Measurements from ENCODE around the gene LONRF3.
A peak's percentile ranks its signal among the peaks of the same experiment; 100 is the strongest.

The LONRF3 gene

GRCh38 chrX:118961866-118962560 lies 12.4 kb upstream of the LONRF3 start:
- Histone ChIP-seq H3K36me3 (ENCODE audit: control insufficient read depth in 2 of 2, insufficient read depth in 1 of 2, low read length in 2 of 2) (no peaks in the 10 kb centered on the region), H3K9me3 (ENCODE audit: control insufficient read depth, insufficient read depth, low read depth, low read length) (no peaks in the 10 kb centered on the region), H3K4me3 (ENCODE audit: low read depth, low read length) (no peak overlapping the region), H3K27ac (ENCODE audit: extremely low read depth, low read depth, low read length) (no peak overlapping the region), H3K4me1 (ENCODE audit: control insufficient read depth, insufficient read depth, low read length) (no peaks in the 10 kb centered on the region)
- ChIA-PET CTCF (no interaction called here), POLR2A (no interaction called here)
- TF ChIP-seq ZNF302 (tag by site-specific recombination; IDR thresholded peaks at IDR 0.05; ENCODE audit: low read depth) (no peak), TRIM28 (IDR thresholded peaks at IDR 0.05; ENCODE audit: borderline replicate concordance, low read length) (peak; percentile 60; the same call in 1 of the 2 replicates)

DNA sequence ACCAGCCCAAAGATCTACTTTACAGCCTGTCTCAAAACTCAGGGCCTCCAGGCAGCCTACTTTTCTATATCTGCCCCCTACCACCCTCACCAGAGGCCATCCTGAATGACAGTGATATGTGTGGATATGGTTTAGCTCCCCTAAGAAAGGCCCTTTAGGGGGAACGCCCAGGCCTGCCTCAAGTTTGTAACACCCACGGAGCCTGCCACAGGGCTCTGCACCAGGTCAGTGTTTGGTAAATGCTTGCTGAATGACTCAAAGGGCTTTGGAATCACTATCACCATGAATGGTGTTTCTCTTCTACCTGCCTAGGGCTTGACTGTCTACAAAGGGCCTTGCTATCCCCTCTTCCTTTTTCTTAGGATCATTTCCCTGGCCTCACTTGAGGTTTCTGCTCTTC lies 11.3 kb upstream of the LONRF3 start:
- CTCF ChIA-PET: no interaction called here
- H3K4me1 ChIP-seq (ENCODE audit: control insufficient read depth, insufficient read depth, low read length): no peaks in the 10 kb centered on the region
- H3K4me3 ChIP-seq (ENCODE audit: low read depth, low read length): no peak overlapping the region
- TF ChIP-seq ZNF660 (tag by site-specific recombination; IDR thresholded peaks at IDR 0.05) (no peak), ZNF544 (tag by site-specific recombination; IDR thresholded peaks at IDR 0.05) (no peak), ZNF324 (tag by site-specific recombination; IDR thresholded peaks at IDR 0.05) (no peak), ZNF692 (tag by site-specific recombination; IDR thresholded peaks at IDR 0.05) (no peak), OSR2 (tag by site-specific recombination; IDR thresholded peaks at IDR 0.05) (no peak), ZNF664 (tag by site-specific recombination; IDR thresholded peaks at IDR 0.05) (no peak), ZNF623 (tag by site-specific recombination; IDR thresholded peaks at IDR 0.05) (no peak), GLI4 (tag by site-specific recombination; IDR thresholded peaks at IDR 0.05) (no peak), ZNF501 (tag by site-specific recombination; IDR thresholded peaks at IDR 0.05) (no peak), HIC1 (tag by site-specific recombination; IDR thresholded peaks at IDR 0.05) (no peak)
- TF ChIP-seq, protein P1, sequence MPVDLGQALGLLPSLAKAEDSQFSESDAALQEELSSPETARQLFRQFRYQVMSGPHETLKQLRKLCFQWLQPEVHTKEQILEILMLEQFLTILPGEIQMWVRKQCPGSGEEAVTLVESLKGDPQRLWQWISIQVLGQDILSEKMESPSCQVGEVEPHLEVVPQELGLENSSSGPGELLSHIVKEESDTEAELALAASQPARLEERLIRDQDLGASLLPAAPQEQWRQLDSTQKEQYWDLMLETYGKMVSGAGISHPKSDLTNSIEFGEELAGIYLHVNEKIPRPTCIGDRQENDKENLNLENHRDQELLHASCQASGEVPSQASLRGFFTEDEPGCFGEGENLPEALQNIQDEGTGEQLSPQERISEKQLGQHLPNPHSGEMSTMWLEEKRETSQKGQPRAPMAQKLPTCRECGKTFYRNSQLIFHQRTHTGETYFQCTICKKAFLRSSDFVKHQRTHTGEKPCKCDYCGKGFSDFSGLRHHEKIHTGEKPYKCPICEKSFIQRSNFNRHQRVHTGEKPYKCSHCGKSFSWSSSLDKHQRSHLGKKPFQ (tag by site-specific recombination; IDR thresholded peaks at IDR 0.05): no peak
- no peak overlapping the region for H3K27ac ChIP-seq (ENCODE audit: extremely low read depth, low read depth, low read length)
- H3K9me3 ChIP-seq (ENCODE audit: control insufficient read depth, insufficient read depth, low read depth, low read length): no peaks in the 10 kb centered on the region
- POLR2A ChIA-PET: no interaction called here
- H3K36me3 ChIP-seq (ENCODE audit: control insufficient read depth in 2 of 2, insufficient read depth in 1 of 2, low read length in 2 of 2): no peaks in the 10 kb centered on the region

DNA sequence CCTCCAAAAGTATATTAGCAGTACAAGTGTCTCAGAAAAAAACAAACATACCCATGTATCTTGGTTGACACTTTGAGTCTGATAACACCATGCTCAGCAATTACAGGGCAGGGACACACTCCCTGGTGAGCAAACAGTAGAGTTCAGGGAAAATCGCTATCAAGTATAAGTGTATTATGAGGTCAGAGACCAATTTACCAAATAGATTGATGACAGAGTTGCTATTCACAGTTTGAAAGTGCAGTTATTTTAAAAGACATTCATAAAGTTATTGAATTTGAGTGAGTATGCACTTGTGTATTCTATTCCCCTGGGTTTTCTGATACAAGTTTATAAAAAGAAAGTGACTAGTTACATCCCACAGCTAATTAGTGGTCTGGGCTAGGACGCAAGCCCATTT lies 10.2 kb upstream of the LONRF3 start:
- Histone ChIP-seq H3K27ac (ENCODE audit: extremely low read depth, low read depth, low read length) (no peak overlapping the region), H3K4me1 (ENCODE audit: control insufficient read depth, insufficient read depth, low read length) (no peaks in the 10 kb centered on the region), H3K9me3 (ENCODE audit: control insufficient read depth, insufficient read depth, low read depth, low read length) (no peaks in the 10 kb centered on the region), H3K4me3 (ENCODE audit: low read depth, low read length) (no peak overlapping the region), H3K36me3 (ENCODE audit: control insufficient read depth in 2 of 2, insufficient read depth in 1 of 2, low read length in 2 of 2) (no peaks in the 10 kb centered on the region)
- ChIA-PET POLR2A (interaction anchor here (1.3 kb wide), 1 partner anchor 10 kb away, joined by 4 read pairs; the partner anchor contains the start of gene LONRF3), CTCF (interaction anchor here (0.6 to 0.9 kb wide), 2 partner anchors 10 to 119 kb away, joined by 3 read pairs; partner anchors contain the start of gene LONRF3)
- TF ChIP-seq ZBTB1 (tag by site-specific recombination; IDR thresholded peaks at IDR 0.05) (peak; percentile 74; the same call in 1 of the 2 replicates), KLF7 (tag by site-specific recombination; IDR thresholded peaks at IDR 0.05; ENCODE audit: borderline replicate concordance) (0 out of 2 replicates have a peak, but pooled peaks have one; percentile 59), ZNF629 (tag by site-specific recombination; IDR thresholded peaks at IDR 0.05) (peak; percentile 93), TCF7L2 (IDR thresholded peaks at IDR 0.05; ENCODE audit: borderline replicate concordance, low read depth, low read length) (peak; percentile 73), TRIM28 (IDR thresholded peaks at IDR 0.05; ENCODE audit: borderline replicate concordance, low read length) (peak; percentile 96), ZNF239 (tag by site-specific recombination; IDR thresholded peaks at IDR 0.05) (no peak), ZNF560 (tag by site-specific recombination; IDR thresholded peaks at IDR 0.05; ENCODE audit: borderline replicate concordance) (no peak), FEZF1 (tag by site-specific recombination; IDR thresholded peaks at IDR 0.05) (peak; percentile 66), ZNF37A (tag by site-specific recombination; IDR thresholded peaks at IDR 0.05) (no peak), ZNF626 (tag by site-specific recombination; IDR thresholded peaks at IDR 0.05) (no peak), ZSCAN23 (tag by site-specific recombination; IDR thresholded peaks at IDR 0.05) (peak; percentile 72; the same call in 1 of the 2 replicates), ZNF843 (tag by site-specific recombination; IDR thresholded peaks at IDR 0.05) (peak; percentile 48; the same call in 1 of the 2 replicates), ZNF184 (tag by site-specific recombination; IDR thresholded peaks at IDR 0.05) (0 out of 2 replicates have a peak, but pooled peaks have one; percentile 38)

Data from HEK293 (cell line).